Neural cell (in vitro differentiated cells): Measurements from ENCODE around the gene NNT. TPM values are rescaled to one million over a fixed set of nuclear protein-coding genes. Genes with fewer than 3 reads are reported as not detected.
"Not testable (repeated sequence)": the region's sequence is repeated elsewhere in the genome, so short reads cannot be mapped to it uniquely, and the experiment has no call there.

ENCODE experiments used
- H2AFZ ChIP-seq: fragments of 200-600, 300-800 bp; sonication (generic), shearing (Covaris generic); 2 replicates; pipeline ENCODE4 v1.6.0; 2014; ENCODE audit warnings: low read depth, mild to moderate bottlenecking, antibody characterized with exemption, low read length, moderate library complexity
- H3F3A ChIP-seq: fragments of 200-600 bp; shearing (Covaris generic); 2 replicates; pipeline ENCODE4 v1.6.1; 2016; ENCODE audit warnings: mild to moderate bottlenecking, moderate library complexity, mixed read lengths, antibody characterized with exemption, low read length; ENCODE audit not compliant: insufficient read depth, poor library complexity, severe bottlenecking
- H3K27ac ChIP-seq: fragments of 200-600, 300-800 bp; sonication (generic), shearing (Covaris generic); 2 replicates; pipeline ENCODE4 v1.5.1; 2014; ENCODE audit warnings: mild to moderate bottlenecking, low read length, moderate library complexity
- H3K27me3 ChIP-seq: fragments of 300-800, 200-600 bp; sonication (generic), shearing (Covaris generic); 2 replicates; pipeline ENCODE4 v1.6.0; 2014; ENCODE audit warnings: mild to moderate bottlenecking, low read depth, low read length, moderate library complexity; ENCODE audit not compliant: insufficient read depth
- H3K36me3 ChIP-seq: fragments of 300-800, 200-600 bp; sonication (generic), shearing (Covaris generic); 2 replicates; pipeline ENCODE4 v1.5.1; 2014; ENCODE audit warnings: mild to moderate bottlenecking, antibody characterized with exemption, low read length, moderate library complexity; ENCODE audit not compliant: insufficient read depth
- H3K4me2 ChIP-seq: fragments of 300-800, 200-600 bp; sonication (generic), shearing (Covaris generic); 2 replicates; pipeline ENCODE4 v1.6.0; 2014; ENCODE audit warnings: mild to moderate bottlenecking, low read length
- H3K4me3 ChIP-seq: fragments of 300-800, 200-600 bp; sonication (generic), shearing (Covaris generic); 2 replicates; pipeline ENCODE4 v1.5.1; 2014; ENCODE audit warnings: mild to moderate bottlenecking, low read length, moderate library complexity
- H3K79me2 ChIP-seq: fragments of 200-600 bp; shearing (Covaris generic); replicated peaks from 2 replicates; pipeline ENCODE4 v1.6.0; 2014; ENCODE audit warnings: mild to moderate bottlenecking, low read length, moderate library complexity; ENCODE audit not compliant: insufficient read depth
- H3K9ac ChIP-seq: fragments of 300-800, 200-600 bp; sonication (generic), shearing (Covaris generic); 2 replicates; pipeline ENCODE4 v1.6.1; 2016; ENCODE audit warnings: mild to moderate bottlenecking, low read length, mixed read lengths
- H3K9me2 ChIP-seq: fragments of 200-600 bp; shearing (Covaris generic); 2 replicates; pipeline ENCODE4 v1.6.1; 2016; ENCODE audit warnings: mild to moderate bottlenecking, low read length, mixed read lengths; ENCODE audit not compliant: insufficient read depth
- H3K9me3 ChIP-seq: fragments of 200-600, 300-800 bp; sonication (generic), shearing (Covaris generic); 2 replicates; pipeline ENCODE4 v1.6.1; 2016; ENCODE audit warnings: mild to moderate bottlenecking, mixed run types, low read length, moderate library complexity, mixed read lengths
- H4K20me1 ChIP-seq: fragments of 200-600 bp; shearing (Covaris generic); 2 replicates; pipeline ENCODE4 v1.6.1; 2016; ENCODE audit warnings: mild to moderate bottlenecking, mixed run types; ENCODE audit not compliant: insufficient read depth
- CTCF ChIP-seq: fragments of 450-650 bp; IDR thresholded peaks from 2 replicates; pipeline ENCODE4 v1.5.1; 2014; ENCODE audit warnings: antibody characterized with exemption, mild to moderate bottlenecking, moderate library complexity; ENCODE audit not compliant: poor library complexity, severe bottlenecking
- EP300 ChIP-seq: fragments of 450-650 bp; conservative IDR thresholded peaks from 2 replicates; pipeline ENCODE4 v1.6.1; 2014; ENCODE audit warnings: antibody characterized with exemption, mild to moderate bottlenecking, moderate library complexity; ENCODE audit not compliant: poor library complexity, severe bottlenecking
- EZH2 ChIP-seq: fragments of 200-600, 300-800 bp; shearing (Covaris generic), sonication (generic); IDR thresholded peaks from 2 replicates; pipeline ENCODE4 v1.6.1; 2014; ENCODE audit warnings: antibody characterized with exemption, low read length, borderline replicate concordance, mild to moderate bottlenecking; ENCODE audit not compliant: insufficient read depth, poor library complexity, severe bottlenecking
- MXI1 ChIP-seq: fragments of 450-650 bp; conservative IDR thresholded peaks from 2 replicates; pipeline ENCODE4 v1.6.1; 2014; ENCODE audit warnings: antibody characterized with exemption, mild to moderate bottlenecking; ENCODE audit not compliant: poor library complexity, severe bottlenecking
- POLR2AphosphoS5 ChIP-seq: IDR thresholded peaks from 2 replicates; pipeline ENCODE4 v1.6.1; 2012
- RAD21 ChIP-seq: fragments of 450-650 bp; conservative IDR thresholded peaks from 2 replicates; pipeline ENCODE4 v1.6.1; 2014; ENCODE audit warnings: antibody characterized with exemption, mild to moderate bottlenecking, moderate library complexity
- SMC3 ChIP-seq: fragments of 450-650 bp; conservative IDR thresholded peaks from 2 replicates; pipeline ENCODE4 v1.6.1; 2014; ENCODE audit warnings: antibody characterized with exemption, mild to moderate bottlenecking, moderate library complexity; ENCODE audit not compliant: poor library complexity
- TAF1 ChIP-seq: IDR thresholded peaks from 2 replicates; pipeline ENCODE4 v1.6.1; 2012; ENCODE audit warnings: low read depth
- polyA plus RNA-seq: library from polyadenylated mRNA; depleted of rRNA; stranded (reverse); fragments of >200 nt; gene quantifications from 2 replicates; pipeline ENCODE4 v1.2.3, GENCODE V29; 2014

NNT gene
- polyA plus RNA-seq, 1 donor from 2014 or later = 120 TPM

GRCh38 chr5:43704243-43704642, 101.3 kb downstream of the NNT start:
- no peak overlapping the region for H3K27ac ChIP-seq
- no peaks in the 10 kb centered on the region for H3K79me2 ChIP-seq
- H2AFZ ChIP-seq = no peak overlapping the region

GRCh38 chr5:43706576-43706975, 103.6 kb downstream of the NNT start:
- H4K20me1 ChIP-seq, H3K4me2 ChIP-seq, H3K79me2 ChIP-seq: not testable (repeated sequence)

More at GRCh38 chr5:43704243-43704642, 101.3 kb downstream of the NNT start:
- no peaks in the 10 kb centered on the region for H3K9me2 ChIP-seq
- H3K4me2 ChIP-seq = no peak overlapping the region
- peaks cover 4% of the 10 kb centered on the region for H3K36me3 ChIP-seq
- H4K20me1 ChIP-seq = no peaks in the 10 kb centered on the region
- no peaks in the 10 kb centered on the region for H3F3A ChIP-seq
- H3K9ac ChIP-seq = no peak overlapping the region
- H3K27me3 ChIP-seq = no peaks in the 10 kb centered on the region
- no peak overlapping the region for H3K4me3 ChIP-seq
- TF ChIP-seq EP300 (no peak), RAD21 (no peak)
- no peaks in the 10 kb centered on the region for H3K9me3 ChIP-seq

DNA sequence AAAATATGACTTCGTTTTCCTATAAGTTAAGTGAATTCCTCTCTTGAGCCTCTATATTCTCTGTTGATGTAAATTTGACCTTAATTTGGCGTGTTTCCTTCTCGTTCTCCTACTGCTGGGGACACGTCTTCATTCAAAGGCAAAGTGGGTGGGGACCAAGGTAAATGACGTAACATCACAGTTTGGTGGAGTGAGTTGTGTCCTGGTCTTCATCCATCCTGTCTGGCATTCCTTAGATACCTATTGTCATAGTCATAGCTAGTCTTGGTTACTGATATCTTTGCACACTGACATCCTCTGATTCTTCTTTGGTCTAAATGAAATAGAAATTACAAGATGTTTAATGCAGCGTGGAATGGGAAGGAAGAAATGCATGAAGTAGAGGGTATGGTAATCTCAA, 108.5 kb downstream of the NNT start:
- no peaks in the 10 kb centered on the region for H4K20me1 ChIP-seq
- no peaks in the 10 kb centered on the region for H3F3A ChIP-seq
- no peak overlapping the region for H3K4me2 ChIP-seq
- H3K27me3 ChIP-seq = no peaks in the 10 kb centered on the region
- H3K9ac ChIP-seq = no peak overlapping the region
- no peak overlapping the region for H3K27ac ChIP-seq
- H3K9me3 ChIP-seq = no peaks in the 10 kb centered on the region
- no peaks in the 10 kb centered on the region for H3K9me2 ChIP-seq
- H3K79me2 ChIP-seq = no peaks in the 10 kb centered on the region
- H2AFZ ChIP-seq = no peak overlapping the region
- no peaks in the 10 kb centered on the region for H3K36me3 ChIP-seq
- no peak overlapping the region for H3K4me3 ChIP-seq
- TF ChIP-seq CTCF = no peak
- no peak for TF ChIP-seq SMC3
- no peak for TF ChIP-seq RAD21
- TF ChIP-seq MXI1 = no peak
- TF ChIP-seq POLR2AphosphoS5 = no peak
- no peak for TF ChIP-seq EZH2
- TF ChIP-seq TAF1 = no peak

More at GRCh38 chr5:43706576-43706975, 103.6 kb downstream of the NNT start:
- not testable (repeated sequence) for H3K36me3 ChIP-seq, H3F3A ChIP-seq, H2AFZ ChIP-seq, H3K9ac ChIP-seq, H3K27ac ChIP-seq, H3K27me3 ChIP-seq, H3K9me2 ChIP-seq, H3K9me3 ChIP-seq, H3K4me3 ChIP-seq

GRCh38 chr5:43712081-43712480, 109.1 kb downstream of the NNT start:
- Histone ChIP-seq H3K9me3 (no peaks in the 10 kb centered on the region), H3K27me3 (no peaks in the 10 kb centered on the region)

GRCh38 chr5:43719783-43720182, 116.8 kb downstream of the NNT start:
- H3K79me2 ChIP-seq, H3K27ac ChIP-seq, H2AFZ ChIP-seq, H4K20me1 ChIP-seq, H3K27me3 ChIP-seq, H3K9ac ChIP-seq, H3K4me3 ChIP-seq, H3K9me3 ChIP-seq, H3F3A ChIP-seq, H3K4me2 ChIP-seq, H3K36me3 ChIP-seq, H3K9me2 ChIP-seq: not testable (repeated sequence)

More at GRCh38 chr5:43712081-43712480, 109.1 kb downstream of the NNT start:
- H3K27ac ChIP-seq = no peak overlapping the region
- no peaks in the 10 kb centered on the region for H3K79me2 ChIP-seq
- TF ChIP-seq RAD21 = no peak
- no peak for TF ChIP-seq EP300
- no peak for TF ChIP-seq SMC3
- no peak for TF ChIP-seq TAF1
- no peaks in the 10 kb centered on the region for H3K36me3 ChIP-seq
- H3K4me3 ChIP-seq = no peak overlapping the region
- H4K20me1 ChIP-seq = no peaks in the 10 kb centered on the region
- no peak overlapping the region for H2AFZ ChIP-seq
- no peak overlapping the region for H3K9ac ChIP-seq
- H3K4me2 ChIP-seq = no peak overlapping the region
- no peaks in the 10 kb centered on the region for H3F3A ChIP-seq
- H3K9me2 ChIP-seq = no peaks in the 10 kb centered on the region
